Stimulated activated CD4-positive, alpha-beta T cell treated with anti-CD3 and anti-CD28 coated beads, Interleukin-15, amount 100 ng/mL, for 1 hour (primary cell): Measurements from ENCODE around the gene CNPY4.
A peak's percentile ranks its signal among the peaks of the same experiment; 100 is the strongest.
"Not testable (repeated sequence)": the region's sequence is repeated elsewhere in the genome, so short reads cannot be mapped to it uniquely, and the experiment has no call there.

ENCODE experiments used
- DNase-seq, 2 donors: peaks; one replicate each; pipeline ENCODE4 v3.0.0-alpha.2; 2020; ENCODE audit warnings: low read depth in 1 of 2, low spot score in 1 of 2

The CNPY4 gene

GRCh38 chr7:100118388-100119071 lies 904 bp upstream of the CNPY4 start:
- DNase-seq: no peak

- peak; percentile 49 to 52 for DNase-seq
Measured at GRCh38 chr7:100119970-100120732, 717 bp downstream of the CNPY4 start.

- no peak for DNase-seq
Measured at GRCh38 chr7:100120733-100121036, 1.3 kb downstream of the CNPY4 start.

- DNase-seq: no peak
Measured at GRCh38 chr7:100122067-100122466, 2.6 kb downstream of the CNPY4 start.

GRCh38 chr7:100122568-100122967 lies 3.1 kb downstream of the CNPY4 start:
- DNase-seq: no peak

GRCh38 chr7:100124301-100125230 lies 5.1 kb downstream of the CNPY4 start:
- no peak for DNase-seq

- DNase-seq: no peak
Measured at GRCh38 chr7:100126239-100126930, 7.0 kb downstream of the CNPY4 start.

GRCh38 chr7:100126931-100127865 lies 7.8 kb downstream of the CNPY4 start, which contains the start of gene MBLAC1:
MBLAC1 (plus strand) TSS chr7:100126967; CDS start chr7:100127396, 429 bp downstream.
- peak; percentile 79 to 80 for DNase-seq

- DNase-seq: peak in 1 of 2 donors; percentile 2
Measured at GRCh38 chr7:100127866-100128636, 8.6 kb downstream of the CNPY4 start.

GRCh38 chr7:100128637-100128963 lies 9.2 kb downstream of the CNPY4 start:
- DNase-seq: no peak

- DNase-seq: not testable (repeated sequence)
Measured at GRCh38 chr7:100130220-100130607, 10.8 kb downstream of the CNPY4 start.

- peak; percentile 67 to 69 for DNase-seq
Measured at GRCh38 chr7:100130608-100131453, 11.4 kb downstream of the CNPY4 start.

- no peak for DNase-seq
Measured at GRCh38 chr7:100132126-100132525, 12.7 kb downstream of the CNPY4 start.

- DNase-seq: peak; percentile 39 to 46
Measured at GRCh38 chr7:100132697-100133151, 13.3 kb downstream of the CNPY4 start.

GRCh38 chr7:100137851-100138760 lies 18.7 kb downstream of the CNPY4 start:
- DNase-seq: no peak

GRCh38 chr7:100141555-100141949 lies 22.1 kb downstream of the CNPY4 start:
- no peak for DNase-seq

- no peak for DNase-seq
Measured at GRCh38 chr7:100142461-100142860, 23.0 kb downstream of the CNPY4 start.
